ENCODE data around the gene PLXNC1. TPM values are rescaled to one million over a fixed set of nuclear protein-coding genes. Genes with fewer than 3 reads are reported as not detected.
A peak's percentile ranks its signal among the peaks of the same experiment; 100 is the strongest.

PLXNC1 gene
- total and polyA plus RNA-seq, 2 of the 8 experiments (the other 6 are each of a cell fraction or from before 2014, with no cell fraction given) = 0.83 to 2.0 TPM

DNA sequence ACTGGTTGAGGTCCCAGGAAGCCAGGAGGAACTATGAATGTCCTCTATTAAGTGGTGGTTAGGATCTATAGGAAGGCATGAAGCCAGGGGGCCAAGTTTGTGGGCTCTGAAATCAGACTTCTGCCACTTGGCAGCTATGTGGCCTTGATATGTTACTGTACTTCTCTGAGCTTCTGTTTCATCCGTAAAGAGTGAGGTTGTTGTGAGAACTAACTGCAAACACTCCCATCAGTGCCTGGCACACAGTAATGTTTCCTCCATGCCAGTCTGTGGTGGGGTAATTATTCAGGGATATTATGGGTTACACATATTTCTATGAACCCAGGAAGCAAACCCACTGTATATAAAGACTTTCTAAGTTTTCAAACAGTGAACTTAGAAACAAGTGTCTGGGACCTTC, 57.4 kb downstream of the PLXNC1 start:
- 82% methylated on average over 1 of the region's 1 CpG; no CpG with 5 or more reads in 1 of the 2 experiments for WGBS, 2 experiments (ENCODE audit: extremely low coverage in 1 of 2, insufficient coverage in 1 of 2, insufficient read length in 1 of 2, insufficient replicate concordance in 2 of 2, low coverage in 1 of 2, low lambda C conversion rate in 2 of 2, missing lambda C conversion rate in 1 of 2)
- no peak overlapping the region for H4K8ac ChIP-seq (ENCODE audit: extremely low read depth, insufficient read depth, low read length)
- TF ChIP-seq ZNF274 (IDR thresholded peaks at IDR 0.05; ENCODE audit: borderline replicate concordance, extremely low read depth, low read length) = no peak
- TF ChIP-seq SAP30 (IDR thresholded peaks at IDR 0.05; ENCODE audit: insufficient read depth, insufficient replicate concordance, low read length) = no peak
- TF ChIP-seq BCL11A (IDR thresholded peaks at IDR 0.05; ENCODE audit: low read depth in 2 of 2, low read length in 2 of 2) = no peak
- no peak for TF ChIP-seq PHF8 (conservative IDR thresholded peaks at IDR 0.05; ENCODE audit: low read depth, low read length)
- TF ChIP-seq BRCA1 (IDR thresholded peaks at IDR 0.05; ENCODE audit: low read depth, low read length) = no peak
- TF ChIP-seq SIX5 (IDR thresholded peaks at IDR 0.05; ENCODE audit: low read depth, low read length) = no peak
- TF ChIP-seq, protein P1, sequence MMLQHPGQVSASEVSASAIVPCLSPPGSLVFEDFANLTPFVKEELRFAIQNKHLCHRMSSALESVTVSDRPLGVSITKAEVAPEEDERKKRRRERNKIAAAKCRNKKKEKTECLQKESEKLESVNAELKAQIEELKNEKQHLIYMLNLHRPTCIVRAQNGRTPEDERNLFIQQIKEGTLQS (IDR thresholded peaks at IDR 0.05; ENCODE audit: insufficient read depth, low read depth, low read length) = no peak
- TF ChIP-seq, protein P2, sequence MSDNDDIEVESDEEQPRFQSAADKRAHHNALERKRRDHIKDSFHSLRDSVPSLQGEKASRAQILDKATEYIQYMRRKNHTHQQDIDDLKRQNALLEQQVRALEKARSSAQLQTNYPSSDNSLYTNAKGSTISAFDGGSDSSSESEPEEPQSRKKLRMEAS (IDR thresholded peaks at IDR 0.05) = no peak
- no peak for TF ChIP-seq JUND (IDR thresholded peaks at IDR 0.05; ENCODE audit: low read length)
- TF ChIP-seq NRF1 (IDR thresholded peaks at IDR 0.05; ENCODE audit: low read depth, low read length) = no peak
- TF ChIP-seq RBBP5 (IDR thresholded peaks at IDR 0.05; ENCODE audit: borderline replicate concordance, low read depth, low read length) = no peak
- ChIA-PET CTCF (ENCODE audit: partially characterized antibody) (interaction anchor here (0.6 to 1.2 kb wide), 3 partner anchors 73 to 328 kb away, joined by 3 read pairs; no protein-coding TSS in a partner anchor), POLR2A (ENCODE audit: partially characterized antibody) (no interaction called here)
- no peak overlapping the region for H3K27ac ChIP-seq (ENCODE audit: low read depth, low read length)
- no peaks in the 10 kb centered on the region for H3K36me3 ChIP-seq (ENCODE audit: control insufficient read depth in 2 of 4, insufficient read depth in 4 of 4, low read length in 3 of 4)
- H4K20me1 ChIP-seq (replicated peaks in 1 of 2; ENCODE audit: control insufficient read depth in 1 of 2, insufficient read depth in 2 of 2, low read length in 2 of 2) = no peaks in the 10 kb centered on the region
- H3K56ac ChIP-seq (replicated peaks; ENCODE audit: insufficient read length, low read depth, low read length) = no peak overlapping the region
- H3K23ac ChIP-seq (ENCODE audit: insufficient read length) = no peak overlapping the region
- H2BK5ac ChIP-seq (ENCODE audit: low read depth, low read length) = no peak overlapping the region
- H3K9me3 ChIP-seq (ENCODE audit: insufficient read depth in 2 of 2, low read depth in 1 of 2, low read length in 1 of 2) = no peaks in the 10 kb centered on the region
- H3K18ac ChIP-seq (ENCODE audit: extremely low read depth, low read length) = no peak overlapping the region; the same call in 1 of the 2 replicates
- H3K23me2 ChIP-seq (ENCODE audit: low read depth, low read length) = no peaks in the 10 kb centered on the region
- H3K9ac ChIP-seq (replicated peaks in 1 of 4; ENCODE audit: extremely low read depth in 1 of 4, low read depth in 3 of 4, low read length in 3 of 4) = no peak overlapping the region
- H2AK5ac ChIP-seq (ENCODE audit: low read depth, low read length) = no peak overlapping the region
- no peak overlapping the region for H3K4ac ChIP-seq (replicated peaks; ENCODE audit: insufficient read length, low read depth, low read length)
- no peak overlapping the region for H4K5ac ChIP-seq (ENCODE audit: insufficient read length, low read depth, low read length)
- 0 out of 2 replicates have a peak overlapping the region, but pooled peaks have one; percentile 22 for H2BK20ac ChIP-seq (ENCODE audit: low read length)
- H3K4me3 ChIP-seq (ENCODE audit: extremely low read depth in 1 of 4, insufficient read depth in 2 of 4, low read depth in 3 of 4, low read length in 4 of 4) = no peak overlapping the region
- H2AFZ ChIP-seq (ENCODE audit: low read length) = no peak overlapping the region
- peaks cover 0 to 8% (median 0%) of the 10 kb centered on the region in 4 experiments; a peak in 2 of 7 replicates for H3K4me1 ChIP-seq (replicated peaks in 1 of 4; ENCODE audit: control insufficient read depth in 3 of 4, insufficient read depth in 4 of 4, low read length in 3 of 4)
- no peak overlapping the region for H4K91ac ChIP-seq (replicated peaks; ENCODE audit: insufficient read length, low read length)
- DNase-seq (ENCODE audit: low read depth in 1 of 2, low spot score in 2 of 2) = no peak
- H3K79me1 ChIP-seq (ENCODE audit: low read depth, low read length) = no peaks in the 10 kb centered on the region
- no peaks in the 10 kb centered on the region for H3K27me3 ChIP-seq (replicated peaks in 1 of 4; ENCODE audit: control insufficient read depth in 3 of 4, extremely low read depth in 1 of 4, insufficient read depth in 3 of 4, low read length in 3 of 4)
- H3K14ac ChIP-seq (ENCODE audit: insufficient read length) = no peak overlapping the region
- no peak overlapping the region for H2BK120ac ChIP-seq (replicated peaks; ENCODE audit: low read depth, low read length)
- no peak overlapping the region for H2BK15ac ChIP-seq (ENCODE audit: low read length)
- no peak for FAIRE-seq
- H3K79me2 ChIP-seq (ENCODE audit: control insufficient read depth in 1 of 2, insufficient read depth in 2 of 2, low read length in 2 of 2) = no peaks in the 10 kb centered on the region
- H2BK12ac ChIP-seq (ENCODE audit: low read depth, low read length) = no peak overlapping the region
- no peak overlapping the region for H3K4me2 ChIP-seq (ENCODE audit: insufficient read depth in 1 of 2, low read depth in 2 of 2, low read length in 2 of 2)
